ENCODE data around the gene SULT1A2. TPM values are rescaled to one million over a fixed set of nuclear protein-coding genes. Genes with fewer than 3 reads are reported as not detected.

SULT1A2 gene
- total and polyA plus RNA-seq, 2 of the 8 experiments (the other 6 are each of a cell fraction or from before 2014, with no cell fraction given) = 0.29 to 0.35 TPM

DNA sequence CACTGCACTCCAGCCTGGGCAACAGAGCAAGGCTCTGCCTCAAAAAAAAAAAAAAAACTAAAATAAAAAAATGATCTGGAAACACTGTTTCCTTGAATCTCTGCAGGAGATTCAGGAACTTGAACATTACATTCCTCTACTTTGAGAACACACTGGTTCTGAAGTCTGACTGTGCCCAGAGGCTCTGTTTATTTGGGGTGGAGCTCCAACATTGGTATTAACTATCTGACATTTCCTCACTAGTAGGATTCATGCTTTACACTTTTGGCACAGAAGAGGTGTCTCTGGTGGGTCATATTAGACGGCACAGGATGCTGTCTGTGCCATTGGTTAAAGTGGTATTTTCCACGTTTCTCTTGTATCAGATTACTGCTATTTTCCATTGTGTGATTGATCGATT lies 10.4 kb downstream of the SULT1A2 start:
- Histone ChIP-seq H2BK15ac (ENCODE audit: low read length) (no peak overlapping the region), H4K91ac (replicated peaks; ENCODE audit: insufficient read length, low read length) (no peak overlapping the region), H3K4ac (replicated peaks; ENCODE audit: insufficient read length, low read depth, low read length) (no peak overlapping the region), H3K79me1 (ENCODE audit: low read depth, low read length) (no peaks in the 10 kb centered on the region), H3K27me3 (replicated peaks in 1 of 4; ENCODE audit: control insufficient read depth in 3 of 4, extremely low read depth in 1 of 4, insufficient read depth in 3 of 4, low read length in 3 of 4) (no peaks in the 10 kb centered on the region), H4K20me1 (replicated peaks in 1 of 2; ENCODE audit: control insufficient read depth in 1 of 2, insufficient read depth in 2 of 2, low read length in 2 of 2) (peaks cover 0 to 2% of the 10 kb centered on the region in 2 experiments), H3K56ac (replicated peaks; ENCODE audit: insufficient read length, low read depth, low read length) (no peak overlapping the region), H2BK120ac (replicated peaks; ENCODE audit: low read depth, low read length) (no peak overlapping the region), H2BK5ac (ENCODE audit: low read depth, low read length) (no peak overlapping the region), H3K9me3 (ENCODE audit: insufficient read depth in 2 of 2, low read depth in 1 of 2, low read length in 1 of 2) (no peaks in the 10 kb centered on the region), H2BK12ac (ENCODE audit: low read depth, low read length) (no peak overlapping the region), H4K8ac (ENCODE audit: extremely low read depth, insufficient read depth, low read length) (no peak overlapping the region), H3K4me1 (replicated peaks in 1 of 4; ENCODE audit: control insufficient read depth in 3 of 4, insufficient read depth in 4 of 4, low read length in 3 of 4) (no peaks in the 10 kb centered on the region), H3K4me3 (ENCODE audit: extremely low read depth in 1 of 4, insufficient read depth in 2 of 4, low read depth in 3 of 4, low read length in 4 of 4) (no peak overlapping the region), H3K27ac (ENCODE audit: low read depth, low read length) (no peak overlapping the region), H3K79me2 (ENCODE audit: control insufficient read depth in 1 of 2, insufficient read depth in 2 of 2, low read length in 2 of 2) (no peaks in the 10 kb centered on the region), H3K23ac (ENCODE audit: insufficient read length) (no peak overlapping the region), H4K5ac (ENCODE audit: insufficient read length, low read depth, low read length) (no peak overlapping the region), H3K18ac (ENCODE audit: extremely low read depth, low read length) (no peak overlapping the region), H3K14ac (ENCODE audit: insufficient read length) (no peak overlapping the region), H3K23me2 (ENCODE audit: low read depth, low read length) (no peaks in the 10 kb centered on the region), H3K4me2 (ENCODE audit: insufficient read depth in 1 of 2, low read depth in 2 of 2, low read length in 2 of 2) (no peak overlapping the region), H3K9ac (replicated peaks in 1 of 4; ENCODE audit: extremely low read depth in 1 of 4, low read depth in 3 of 4, low read length in 3 of 4) (no peak overlapping the region), H2AFZ (ENCODE audit: low read length) (no peak overlapping the region), H2BK20ac (ENCODE audit: low read length) (no peak overlapping the region), H2AK5ac (ENCODE audit: low read depth, low read length) (no peak overlapping the region), H3K36me3 (ENCODE audit: control insufficient read depth in 2 of 4, insufficient read depth in 4 of 4, low read length in 3 of 4) (peaks cover 0 to 7% (median 2%) of the 10 kb centered on the region in 4 experiments; a peak in 5 of 8 replicates)
- ChIA-PET CTCF (ENCODE audit: partially characterized antibody) (interaction anchor here (1.0 kb wide), 1 partner anchor 17 kb away, joined by 3 read pairs; no protein-coding TSS in a partner anchor), POLR2A (ENCODE audit: partially characterized antibody) (interaction anchor here (0.7 to 1.5 kb wide), 3 partner anchors 8 to 324 kb away, joined by 3 to 4 read pairs (median 3); no protein-coding TSS in a partner anchor)
- WGBS, 2 experiments (ENCODE audit: extremely low coverage in 1 of 2, insufficient coverage in 1 of 2, insufficient read length in 1 of 2, insufficient replicate concordance in 2 of 2, low coverage in 1 of 2, low lambda C conversion rate in 2 of 2, missing lambda C conversion rate in 1 of 2) = 88% methylated on average over 3 of the region's 3 CpGs; no CpG with 5 or more reads in 1 of the 2 experiments
- no peak for FAIRE-seq
- no peak for TF ChIP-seq KDM4A (IDR thresholded peaks at IDR 0.05; ENCODE audit: low read depth, low read length, severe bottlenecking)
- no peak for TF ChIP-seq EP300 (IDR thresholded peaks at IDR 0.05; ENCODE audit: borderline replicate concordance in 1 of 2, low read depth in 2 of 2, low read length in 2 of 2)
- no peak for DNase-seq (ENCODE audit: low read depth in 1 of 2, low spot score in 2 of 2)

Data from H1 (cell line).